ENCODE data around the gene PRSS38.
"Not testable (repeated sequence)": the region's sequence is repeated elsewhere in the genome, so short reads cannot be mapped to it uniquely, and the experiment has no call there.

DNA sequence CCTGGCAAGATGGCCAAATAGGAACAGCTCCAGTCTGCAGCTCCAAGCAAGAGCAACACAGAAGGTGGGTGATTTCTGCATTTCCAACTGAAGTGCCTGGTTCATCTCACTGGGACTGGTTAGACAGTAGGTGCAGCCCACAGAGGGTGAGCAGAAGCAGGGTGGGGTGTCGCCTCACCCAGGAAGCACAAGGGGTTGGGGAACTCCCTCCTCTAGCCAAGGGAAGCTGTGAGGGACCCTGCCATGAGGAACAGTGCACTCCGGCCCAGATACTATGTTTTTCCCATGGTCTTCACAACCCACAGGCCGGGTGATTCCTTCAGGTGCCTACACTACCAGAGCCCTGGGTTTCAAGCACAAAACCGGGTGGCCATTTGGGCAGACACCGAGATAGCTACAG, 56.4 kb downstream of the PRSS38 start:
- TF ChIP-seq, protein P1, sequence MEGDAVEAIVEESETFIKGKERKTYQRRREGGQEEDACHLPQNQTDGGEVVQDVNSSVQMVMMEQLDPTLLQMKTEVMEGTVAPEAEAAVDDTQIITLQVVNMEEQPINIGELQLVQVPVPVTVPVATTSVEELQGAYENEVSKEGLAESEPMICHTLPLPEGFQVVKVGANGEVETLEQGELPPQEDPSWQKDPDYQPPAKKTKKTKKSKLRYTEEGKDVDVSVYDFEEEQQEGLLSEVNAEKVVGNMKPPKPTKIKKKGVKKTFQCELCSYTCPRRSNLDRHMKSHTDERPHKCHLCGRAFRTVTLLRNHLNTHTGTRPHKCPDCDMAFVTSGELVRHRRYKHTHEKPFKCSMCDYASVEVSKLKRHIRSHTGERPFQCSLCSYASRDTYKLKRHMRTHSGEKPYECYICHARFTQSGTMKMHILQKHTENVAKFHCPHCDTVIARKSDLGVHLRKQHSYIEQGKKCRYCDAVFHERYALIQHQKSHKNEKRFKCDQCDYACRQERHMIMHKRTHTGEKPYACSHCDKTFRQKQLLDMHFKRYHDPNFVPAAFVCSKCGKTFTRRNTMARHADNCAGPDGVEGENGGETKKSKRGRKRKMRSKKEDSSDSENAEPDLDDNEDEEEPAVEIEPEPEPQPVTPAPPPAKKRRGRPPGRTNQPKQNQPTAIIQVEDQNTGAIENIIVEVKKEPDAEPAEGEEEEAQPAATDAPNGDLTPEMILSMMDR (IDR thresholded peaks at IDR 0.05): not testable (repeated sequence)
- TF ChIP-seq TCF7L2 (IDR thresholded peaks at IDR 0.05; ENCODE audit: low read depth, low read length): not testable (repeated sequence)
